ENCODE measurements around the gene TOM1L2. TPM values are rescaled to one million over a fixed set of nuclear protein-coding genes. Genes with fewer than 3 reads are reported as not detected.

TOM1L2 gene
- total RNA-seq, 1 experiment from 2014 or later: 34.2 TPM

GRCh38 chr17:17910060-17910459 is 62.1 kb downstream of the TOM1L2 start:
- TF ChIP-seq CTCF (IDR thresholded peaks at IDR 0.05; ENCODE audit: unreplicated experiment): no peak
- ChIA-PET CTCF (interaction anchor here (0.7 kb wide), 2 partner anchors 97 to 307 kb away, joined by 3 read pairs; no protein-coding TSS in a partner anchor), POLR2A (no interaction called here)
- H3K27ac Mint-ChIP-seq (ENCODE audit: low read depth, unreplicated experiment): no peak overlapping the region
- no peak for DNase-seq (ENCODE audit: unreplicated experiment)
- no peaks in the 10 kb centered on the region for H3K9me3 Mint-ChIP-seq (ENCODE audit: unreplicated experiment)
- peaks cover 14% of the 10 kb centered on the region for H3K4me1 Mint-ChIP-seq (ENCODE audit: insufficient read depth, unreplicated experiment)
- BruUV-seq (replicated peaks): no TSS peak
- no peak overlapping the region for H3K4me3 Mint-ChIP-seq (ENCODE audit: unreplicated experiment)
- peaks cover 7% of the 10 kb centered on the region for H3K36me3 Mint-ChIP-seq (ENCODE audit: insufficient read depth, unreplicated experiment)
- intact Hi-C loops (cut with micrococcal nuclease): no loop called here
- H3K27me3 Mint-ChIP-seq (ENCODE audit: insufficient read depth, unreplicated experiment): no peaks in the 10 kb centered on the region

- intact Hi-C loops (cut with micrococcal nuclease): no loop called here
- no peak overlapping the region for H3K4me3 Mint-ChIP-seq (ENCODE audit: unreplicated experiment)
- TF ChIP-seq CTCF (IDR thresholded peaks at IDR 0.05; ENCODE audit: unreplicated experiment): no peak
- POLR2A ChIA-PET: no interaction called here
- peaks cover 5% of the 10 kb centered on the region for H3K4me1 Mint-ChIP-seq (ENCODE audit: insufficient read depth, unreplicated experiment)
- no peak for DNase-seq (ENCODE audit: unreplicated experiment)
- H3K9me3 Mint-ChIP-seq (ENCODE audit: unreplicated experiment): no peaks in the 10 kb centered on the region
- H3K27ac Mint-ChIP-seq (ENCODE audit: low read depth, unreplicated experiment): no peak overlapping the region
- H3K36me3 Mint-ChIP-seq (ENCODE audit: insufficient read depth, unreplicated experiment): peaks cover 12% of the 10 kb centered on the region
- CTCF ChIA-PET: interaction anchor here (0.7 to 1.7 kb wide), 2 partner anchors 10 to 96 kb away, joined by 3 to 4 read pairs; no protein-coding TSS in a partner anchor
- no peaks in the 10 kb centered on the region for H3K27me3 Mint-ChIP-seq (ENCODE audit: insufficient read depth, unreplicated experiment)
- no TSS peak for BruUV-seq (replicated peaks)
Observed at GRCh38 chr17:17909078-17909477, 63.1 kb downstream of the TOM1L2 start.

GRCh38 chr17:17907469-17907868 is 64.7 kb downstream of the TOM1L2 start:
- Mint-ChIP-seq H3K4me3 (ENCODE audit: unreplicated experiment) (no peak overlapping the region), H3K4me1 (ENCODE audit: insufficient read depth, unreplicated experiment) (no peaks in the 10 kb centered on the region), H3K27ac (ENCODE audit: low read depth, unreplicated experiment) (no peak overlapping the region), H3K9me3 (ENCODE audit: unreplicated experiment) (no peaks in the 10 kb centered on the region), H3K27me3 (ENCODE audit: insufficient read depth, unreplicated experiment) (no peaks in the 10 kb centered on the region), H3K36me3 (ENCODE audit: insufficient read depth, unreplicated experiment) (peaks cover 12% of the 10 kb centered on the region)
- intact Hi-C loops (cut with micrococcal nuclease): no loop called here
- no peak for DNase-seq (ENCODE audit: unreplicated experiment)
- POLR2A ChIA-PET: no interaction called here
- CTCF ChIA-PET: interaction anchor here (0.7 to 1.7 kb wide), 3 partner anchors 12 to 127 kb away, joined by 3 to 6 read pairs (median 4); no protein-coding TSS in a partner anchor
- no peak for TF ChIP-seq CTCF (IDR thresholded peaks at IDR 0.05; ENCODE audit: unreplicated experiment)
- no TSS peak for BruUV-seq (replicated peaks)

GRCh38 chr17:17906418-17907215 is 65.6 kb downstream of the TOM1L2 start:
- H3K36me3 Mint-ChIP-seq (ENCODE audit: insufficient read depth, unreplicated experiment): peaks cover 12% of the 10 kb centered on the region
- DNase-seq (ENCODE audit: unreplicated experiment): no peak
- no TSS peak for BruUV-seq (replicated peaks)
- POLR2A ChIA-PET: no interaction called here
- H3K27me3 Mint-ChIP-seq (ENCODE audit: insufficient read depth, unreplicated experiment): no peaks in the 10 kb centered on the region
- H3K4me1 Mint-ChIP-seq (ENCODE audit: insufficient read depth, unreplicated experiment): peaks cover 1% of the 10 kb centered on the region
- H3K9me3 Mint-ChIP-seq (ENCODE audit: unreplicated experiment): no peaks in the 10 kb centered on the region
- H3K4me3 Mint-ChIP-seq (ENCODE audit: unreplicated experiment): no peak overlapping the region
- CTCF ChIA-PET: interaction anchor here (0.7 to 0.8 kb wide), 2 partner anchors 13 to 127 kb away, joined by 3 to 6 read pairs; no protein-coding TSS in a partner anchor
- TF ChIP-seq CTCF (IDR thresholded peaks at IDR 0.05; ENCODE audit: unreplicated experiment): no peak
- H3K27ac Mint-ChIP-seq (ENCODE audit: low read depth, unreplicated experiment): no peak overlapping the region
- intact Hi-C loops (cut with micrococcal nuclease): no loop called here

All from MCF 10A (cell line).